Gastroesophageal sphincter (tissue), 3 donors: ENCODE measurements around the gene ATP8A1.

Experiments
- CTCF ChIP-seq, 4 experiments: fragments of 200-600 bp in 2 of 4; fragments of 450-650 bp in 2 of 4; sonication (generic) in 1 of 4; IDR thresholded peaks; one replicate each; pipeline ENCODE4 v1.5.1; 2017 to 2019; ENCODE audit warnings: antibody characterized with exemption in 4 of 4, mild to moderate bottlenecking in 2 of 4, moderate library complexity in 2 of 4
- POLR2A ChIP-seq, 2 donors: fragments of 450-650 bp; IDR thresholded peaks; one replicate each; pipeline ENCODE4 v1.6.1; 2017; ENCODE audit warnings: antibody characterized with exemption in 2 of 2, mild to moderate bottlenecking in 2 of 2, moderate library complexity in 1 of 2

GRCh38 chr4:42478946-42479345 is 178.0 kb downstream of the ATP8A1 start:
- TF ChIP-seq CTCF (IDR thresholded peaks at IDR 0.05): no peak
- TF ChIP-seq POLR2A (IDR thresholded peaks at IDR 0.05): no peak
